NK-92 (cell line): ENCODE measurements around the gene GALE.
"Not testable (repeated sequence)": the region's sequence is repeated elsewhere in the genome, so short reads cannot be mapped to it uniquely, and the experiment has no call there.

Experiments used
- DNase-seq: peaks from one replicate; lab custom pipeline; 2025; ENCODE audit not compliant: unreplicated experiment; lab: John Stamatoyannopoulos, UW

Gene GALE

DNA sequence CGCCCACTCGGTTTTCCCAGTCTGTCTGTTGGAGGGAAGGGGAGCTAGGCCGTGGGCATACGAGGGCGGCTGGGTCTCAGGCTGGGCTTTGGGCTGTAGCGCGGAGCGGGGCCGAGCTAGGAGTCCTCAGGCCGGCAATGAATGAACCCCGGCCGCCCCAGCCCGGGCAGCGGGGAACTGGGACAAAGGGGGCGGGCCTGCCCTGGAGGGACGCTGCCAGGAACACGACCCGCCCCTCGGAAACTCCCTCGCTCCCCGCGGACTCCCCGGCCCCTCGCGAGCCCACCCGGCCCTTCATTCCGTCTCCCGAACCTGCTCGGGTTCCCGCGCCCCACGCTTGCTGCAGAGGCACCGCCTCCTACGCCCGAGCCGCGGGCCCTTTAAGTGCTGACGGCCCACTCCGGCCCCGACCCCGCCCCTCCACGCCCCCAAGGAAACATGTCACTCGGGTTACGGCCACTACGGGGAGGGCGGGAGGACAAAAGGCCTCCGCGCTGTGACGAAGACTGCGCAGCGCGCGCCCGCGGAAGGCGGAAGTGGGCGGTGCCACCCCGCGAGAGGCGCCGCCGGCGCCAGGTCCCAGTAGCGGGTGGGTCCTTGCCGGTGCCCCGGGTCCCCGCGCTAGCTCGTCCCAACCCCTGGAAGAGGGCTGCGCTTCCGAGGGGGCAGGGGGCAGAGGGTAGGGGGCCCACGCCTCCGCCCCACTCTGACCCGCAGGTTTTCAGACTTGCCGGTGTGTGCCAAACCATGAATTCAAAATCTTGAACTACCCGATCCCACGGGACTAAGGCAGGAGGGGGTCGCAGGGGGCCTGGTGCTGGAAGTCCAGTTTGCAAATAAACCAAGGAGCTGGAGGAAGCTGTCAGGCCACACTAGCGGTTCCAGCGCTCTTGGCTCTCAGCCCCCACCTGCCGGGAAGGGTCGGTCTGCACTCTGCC lies at the start of gene GALE:
Gene GALE, minus strand, starts transcription at position 355 of the 938 bp plus-strand sequence. CDS start 1,747 bp downstream, outside the sequence.
- peak; percentile 67 for DNase-seq

DNA sequence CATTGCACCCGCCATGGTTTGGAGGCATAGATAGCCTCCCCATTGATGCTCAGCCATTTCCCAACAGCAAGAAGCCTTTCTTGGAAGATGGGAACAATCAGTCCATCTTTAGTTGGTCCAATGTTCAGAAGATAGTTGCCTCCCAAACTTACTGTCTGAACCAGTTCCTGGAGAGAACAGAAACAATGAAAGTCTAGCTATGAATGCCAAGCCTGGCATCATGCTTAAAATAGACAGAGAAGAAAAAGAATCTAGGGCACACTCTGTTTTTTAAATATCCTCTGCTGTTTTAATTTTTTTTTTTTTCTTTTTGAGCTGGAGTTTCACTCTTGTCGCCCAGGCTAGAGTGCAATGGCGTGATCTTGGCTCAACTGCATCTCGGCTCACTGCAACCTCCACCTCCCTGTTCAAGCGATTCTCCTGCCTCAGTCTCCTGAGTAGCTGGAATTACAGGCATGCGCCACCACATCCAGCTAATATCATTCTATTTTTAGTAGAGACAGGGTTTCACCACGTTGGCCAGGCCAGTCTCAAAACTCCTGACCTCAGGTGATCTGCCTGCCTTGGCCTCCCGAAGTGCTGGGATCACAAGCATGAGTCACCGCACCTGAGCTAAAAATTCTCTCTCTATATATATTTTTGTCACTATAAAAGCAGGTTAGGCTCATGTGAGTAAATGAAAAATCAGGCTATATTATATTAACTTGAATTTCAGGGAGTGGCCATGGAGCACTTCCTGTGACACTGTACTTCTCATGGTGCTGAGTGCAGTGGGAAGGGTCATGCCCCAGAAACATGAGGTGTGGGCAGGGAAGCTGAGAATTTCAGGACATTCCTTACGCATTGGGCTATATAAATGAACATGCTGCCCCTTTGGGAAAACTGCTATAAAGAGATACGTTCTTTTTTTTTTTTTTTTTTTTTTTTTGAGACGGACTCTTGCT lies 48.4 kb upstream of the GALE start:
- no peak for DNase-seq

DNA sequence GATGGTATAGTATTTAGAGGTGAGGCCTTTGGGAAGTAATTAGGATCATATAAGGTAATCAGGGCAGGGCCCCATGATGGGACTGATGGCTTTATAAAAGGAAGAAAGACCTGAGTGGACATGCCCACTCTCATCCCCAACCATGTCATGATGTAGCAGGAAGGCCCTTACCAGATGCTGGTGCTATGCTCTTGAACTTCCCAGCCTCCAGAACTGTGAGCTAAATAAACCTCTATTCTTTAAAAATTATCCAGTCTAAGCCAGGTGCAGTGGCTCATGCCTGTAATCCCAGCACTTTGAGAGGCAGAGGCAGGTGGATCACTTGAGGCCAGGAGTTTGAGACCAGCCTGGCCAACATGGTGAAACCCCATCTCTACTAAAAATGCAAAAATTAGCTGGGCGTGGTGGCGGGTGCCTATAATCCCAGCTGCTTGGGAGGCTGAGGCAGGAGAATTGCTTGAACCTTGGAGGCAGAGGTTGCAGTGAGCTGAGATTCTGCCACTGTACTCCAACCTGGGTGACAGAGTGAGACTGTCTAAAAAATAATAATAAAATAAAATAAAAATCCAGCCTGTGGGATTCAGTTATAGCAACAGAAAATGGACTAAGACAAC lies 47.0 kb upstream of the GALE start:
- DNase-seq, result not testable (repeated sequence)

DNA sequence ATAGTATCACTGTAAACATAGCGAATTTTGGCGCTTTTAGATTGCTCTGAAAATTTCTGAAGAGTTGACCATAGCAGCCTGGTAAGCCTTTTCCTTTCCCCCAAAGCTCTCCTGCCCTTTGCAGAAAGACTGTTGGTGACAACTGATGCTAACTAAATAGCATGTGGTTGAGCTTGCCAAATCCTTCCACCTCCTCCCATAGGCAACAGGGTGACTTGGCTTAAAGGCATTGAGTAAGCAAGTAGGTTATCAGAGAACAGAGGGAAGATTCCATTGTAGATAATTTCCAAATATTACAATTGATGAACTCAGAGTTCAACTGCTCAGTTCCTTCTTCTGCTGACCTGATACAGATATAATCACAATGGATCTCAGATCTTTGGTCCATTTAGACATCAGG lies 44.6 kb upstream of the GALE start:
- DNase-seq, result no peak

DNA sequence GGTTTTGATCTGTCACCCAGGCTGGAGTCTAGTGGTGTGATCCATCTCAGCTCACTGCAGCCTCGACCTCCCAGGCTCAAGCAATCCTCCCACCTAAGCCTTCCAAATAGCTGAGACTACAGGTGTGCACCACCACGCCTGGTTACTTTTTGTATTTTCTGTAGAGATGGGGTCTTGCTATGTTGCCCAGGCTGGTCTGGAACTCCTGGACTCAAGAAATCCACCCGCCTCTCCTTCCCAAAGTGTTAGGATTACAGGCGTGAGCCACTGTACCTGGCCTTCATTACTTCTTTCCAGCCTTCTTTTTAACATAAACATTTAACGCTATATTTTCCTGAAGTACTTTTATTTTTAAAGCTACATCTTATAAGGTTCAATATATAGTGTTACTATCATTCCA lies 43.1 kb upstream of the GALE start:
- DNase-seq, result no peak

DNA sequence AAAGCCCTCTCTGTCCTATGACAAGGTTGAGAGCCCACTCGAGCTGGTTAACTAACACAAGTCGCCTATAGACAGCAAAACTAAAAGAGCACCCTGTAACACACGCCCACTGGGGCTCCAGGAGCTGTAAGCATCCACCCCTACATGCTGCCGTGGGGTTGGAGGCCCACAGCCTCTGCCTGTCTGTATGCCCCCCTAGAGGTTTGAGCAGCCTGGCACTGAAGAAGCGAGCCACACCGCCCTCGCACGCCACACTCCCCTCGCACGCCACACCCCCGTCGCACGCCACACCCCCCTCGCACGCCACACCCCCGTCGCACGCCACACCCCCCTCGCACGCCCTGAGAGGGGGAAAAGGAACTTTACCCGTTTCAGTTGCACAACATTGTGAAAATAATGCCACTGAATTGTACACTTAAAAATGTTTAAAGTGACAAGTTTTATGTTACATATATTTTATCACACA lies 37.9 kb upstream of the GALE start:
- peak; percentile 32 for DNase-seq

DNA sequence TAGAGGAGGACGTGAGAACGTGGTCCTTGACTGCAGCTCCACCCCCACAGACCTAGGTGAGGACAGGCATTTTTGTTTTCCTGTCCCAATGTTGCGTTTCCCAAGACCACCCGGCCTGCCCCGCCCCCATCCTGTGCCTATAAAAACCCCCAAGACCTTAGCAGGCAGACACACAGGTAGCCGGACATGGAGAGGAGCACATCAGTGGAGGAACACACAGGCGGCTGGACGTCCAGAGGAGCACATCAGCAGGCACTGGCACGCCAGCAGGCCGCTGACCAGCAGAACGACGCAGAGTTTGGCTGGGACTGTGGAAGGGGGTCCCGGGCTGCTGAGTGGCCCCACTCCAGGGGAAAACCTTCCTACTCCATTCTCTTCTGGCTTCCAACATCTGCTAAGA lies 37.4 kb upstream of the GALE start:
- no peak for DNase-seq

DNA sequence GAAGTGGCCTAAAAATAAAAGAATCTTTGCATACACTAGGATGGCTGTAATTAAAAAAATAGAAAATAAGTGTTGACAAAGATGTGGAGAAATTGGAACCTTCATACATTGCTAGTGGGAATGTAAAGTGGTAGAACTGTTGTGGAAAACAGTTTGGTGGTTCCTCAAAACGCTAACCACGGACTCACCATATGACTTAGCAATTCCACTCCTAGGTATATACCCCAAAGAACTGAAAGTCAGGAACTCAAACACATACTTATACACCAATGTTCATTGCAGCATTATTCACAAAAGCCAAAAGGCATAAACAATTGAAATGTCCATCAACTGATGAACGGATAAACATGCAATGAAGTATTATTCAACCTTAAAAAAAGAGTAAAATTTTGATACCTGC lies 35.5 kb upstream of the GALE start:
- DNase-seq, result no peak

DNA sequence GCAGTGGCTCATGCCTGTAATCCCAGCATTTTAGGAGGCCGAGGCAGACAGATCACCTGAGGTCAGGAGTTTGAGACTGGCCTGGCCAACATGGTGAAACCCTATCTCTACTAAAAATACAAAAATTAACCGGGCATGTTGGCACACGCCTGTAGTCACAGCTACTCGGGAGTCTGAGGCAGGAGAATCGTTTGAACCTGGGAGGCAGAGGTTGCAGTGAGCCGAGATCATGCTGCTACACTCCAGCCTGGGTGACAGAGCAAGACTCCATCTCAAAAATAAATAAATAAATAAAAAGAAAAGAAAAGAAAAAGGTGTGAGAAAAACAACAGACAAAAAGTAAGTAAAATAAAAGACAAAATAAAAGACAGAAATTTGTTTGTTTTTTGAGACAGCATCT lies 33.6 kb upstream of the GALE start:
- not testable (repeated sequence) for DNase-seq

DNA sequence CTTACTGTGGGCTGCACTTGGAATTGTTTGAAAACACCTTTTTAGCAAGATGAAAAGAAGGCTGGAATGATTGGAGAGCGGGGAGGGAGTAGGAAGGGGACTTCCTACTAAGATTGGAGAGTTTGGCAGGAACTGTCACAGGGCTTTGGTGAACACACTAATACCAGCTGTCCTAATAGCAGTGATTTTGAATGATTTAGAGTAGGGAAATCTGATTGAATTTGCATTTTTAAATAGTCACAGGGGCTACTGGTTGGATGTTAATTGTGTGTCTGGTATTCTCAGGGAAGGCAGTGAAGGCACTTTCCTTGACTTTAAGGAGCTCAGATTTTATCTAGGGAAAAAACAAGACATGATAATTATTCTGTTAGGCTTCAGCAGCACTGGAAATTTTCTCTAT lies 27.2 kb upstream of the GALE start:
- DNase-seq, result no peak

DNA sequence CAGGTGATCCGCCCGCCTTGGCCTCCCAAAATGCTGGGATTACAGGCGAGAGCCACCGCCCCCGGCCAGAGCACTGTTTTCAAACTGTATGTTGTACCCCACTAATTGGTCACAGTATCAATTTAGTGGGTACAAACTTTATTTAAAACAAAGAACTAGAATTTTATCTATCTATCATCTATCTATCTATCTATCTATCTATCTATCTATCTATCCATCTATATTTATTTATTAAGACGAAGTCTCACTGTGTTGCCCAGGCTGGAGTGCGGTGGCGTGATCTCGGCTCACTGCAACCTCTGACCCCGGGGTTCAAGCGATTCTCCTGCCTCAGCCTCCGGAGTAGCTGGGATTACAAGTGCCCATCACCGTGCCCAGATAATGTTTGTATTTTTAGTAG lies 26.0 kb upstream of the GALE start:
- DNase-seq, result not testable (repeated sequence)

DNA sequence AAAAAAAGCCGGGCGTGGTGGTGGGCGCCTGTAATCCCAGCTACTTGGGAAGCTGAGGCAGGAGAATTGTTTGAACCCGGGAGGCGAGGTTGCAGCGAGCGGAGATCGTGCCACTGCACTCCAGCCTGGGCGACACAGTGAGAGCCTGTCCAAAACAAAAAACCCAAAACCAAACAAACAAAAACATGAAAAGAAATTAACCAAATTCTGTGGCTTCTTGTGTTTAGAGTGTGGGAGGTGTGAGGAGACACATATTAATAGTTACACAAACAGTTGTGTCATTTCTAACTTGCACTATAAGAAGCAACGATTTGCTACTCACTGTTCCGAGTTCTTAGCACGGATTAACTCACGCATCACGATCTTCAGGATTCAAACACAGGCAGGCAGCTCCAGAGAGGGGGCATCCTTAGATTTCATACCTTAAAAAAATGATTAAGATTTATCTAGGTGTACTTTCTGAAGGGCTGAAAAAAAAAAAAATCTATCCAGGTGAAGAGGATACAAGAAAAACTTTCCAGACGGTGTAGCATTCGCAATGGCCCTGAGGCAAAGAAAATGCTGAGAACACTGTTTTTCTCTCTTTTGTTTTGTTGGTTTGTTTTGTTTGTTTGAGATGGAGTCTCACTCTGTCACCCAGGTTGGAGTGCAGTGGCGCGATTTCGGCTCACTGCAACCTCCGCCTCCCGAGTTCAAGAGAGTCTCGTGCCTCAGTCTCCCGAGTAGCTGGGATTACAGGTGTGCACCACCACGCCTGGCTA lies 25.4 kb upstream of the GALE start:
- no peak for DNase-seq

DNA sequence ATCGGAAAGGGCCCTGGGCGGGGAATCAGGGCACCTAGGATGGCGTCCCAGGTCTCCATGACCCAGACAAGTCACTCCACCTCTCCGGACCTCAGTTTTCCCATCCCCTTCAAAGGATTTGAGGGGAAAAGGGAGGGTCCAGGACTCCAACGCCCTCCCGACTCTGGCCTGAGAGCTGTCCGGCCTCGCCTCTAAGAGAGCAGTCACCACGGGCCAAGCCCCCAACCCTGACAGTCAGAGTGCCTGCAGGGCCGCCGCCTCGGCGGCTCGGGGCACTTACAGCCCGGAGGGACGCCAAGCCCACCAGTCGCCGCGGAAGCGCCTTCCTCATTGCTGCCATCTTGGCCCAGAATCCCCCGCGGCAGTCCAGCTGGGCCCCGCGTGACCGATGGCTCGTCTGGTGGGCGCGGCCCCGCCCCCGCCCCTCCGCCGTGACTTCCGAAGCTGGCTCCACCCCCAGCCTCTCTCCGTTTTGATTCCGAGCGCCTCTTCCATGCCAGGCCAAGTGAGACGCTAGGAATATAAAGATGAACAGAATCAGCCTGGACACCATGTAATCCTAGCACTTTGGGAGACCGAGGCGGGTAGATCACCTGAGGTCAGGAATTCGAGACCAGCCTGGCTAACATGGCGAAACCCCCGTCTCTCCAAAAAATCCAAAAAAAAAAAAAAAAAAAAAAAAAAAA lies 24.7 kb upstream of the GALE start, which contains the start of gene HMGCL:
Gene HMGCL, minus strand, starts transcription at position 354 of the 686 bp plus-strand sequence. Its CDS starts 14 bp downstream, at position 340.
- DNase-seq, result peak; percentile 18

DNA sequence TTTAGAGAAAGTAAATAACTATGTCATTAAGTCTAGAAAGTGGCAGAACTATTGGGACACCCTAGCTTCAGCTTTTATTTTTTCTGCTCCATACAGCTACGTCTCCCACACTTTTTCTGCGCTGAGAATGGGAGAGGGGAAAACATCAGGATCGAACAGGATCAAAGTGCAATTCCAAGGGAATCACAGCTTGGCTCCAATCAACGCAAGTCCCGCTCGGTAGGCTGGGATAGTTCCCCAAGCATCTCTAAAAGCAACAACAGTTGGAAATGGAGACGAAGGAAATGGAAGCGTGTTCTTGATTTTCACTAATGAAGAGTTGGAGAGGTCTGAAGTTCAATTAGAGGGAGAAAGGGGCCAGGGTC lies 24.1 kb upstream of the GALE start:
- DNase-seq, result no peak

DNA sequence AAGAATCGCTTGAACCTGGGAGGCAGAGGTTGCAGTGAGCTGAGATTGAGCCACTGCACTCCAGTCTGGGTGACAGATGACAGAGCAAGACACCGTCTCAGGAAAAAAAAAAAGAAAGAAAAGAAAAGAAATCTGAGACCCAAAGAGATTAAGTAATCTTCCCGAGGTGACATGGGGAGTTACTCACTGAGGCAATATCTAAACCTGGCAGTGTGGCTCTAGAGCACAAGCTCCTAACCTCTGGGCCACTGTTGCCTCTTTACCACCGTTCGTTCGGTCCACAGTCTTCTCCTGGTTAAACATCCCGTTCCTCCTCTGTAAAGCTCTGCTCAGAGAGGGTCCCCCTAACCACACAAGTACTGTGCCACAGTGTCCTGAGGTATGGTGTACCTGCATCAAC lies 23.2 kb upstream of the GALE start:
- no peak for DNase-seq

DNA sequence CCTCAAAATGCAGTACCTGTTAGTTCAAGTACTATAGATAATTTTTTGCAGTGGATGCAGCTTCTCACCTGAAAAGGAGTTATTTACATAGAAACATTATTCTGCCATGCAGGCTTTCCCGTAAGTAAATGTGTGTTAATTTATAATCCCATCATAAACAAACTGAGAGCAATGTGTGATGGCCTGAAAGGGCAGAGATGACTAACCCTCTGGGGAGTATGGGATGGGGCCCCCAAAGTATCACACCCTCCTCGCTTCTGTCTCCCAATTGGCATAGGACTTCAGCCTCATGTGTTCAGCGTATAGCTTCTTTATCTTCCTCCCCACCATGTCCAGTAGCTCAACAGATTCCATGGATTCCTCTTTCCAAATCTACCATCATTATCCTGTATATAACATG lies 17.1 kb upstream of the GALE start:
- DNase-seq, result no peak

DNA sequence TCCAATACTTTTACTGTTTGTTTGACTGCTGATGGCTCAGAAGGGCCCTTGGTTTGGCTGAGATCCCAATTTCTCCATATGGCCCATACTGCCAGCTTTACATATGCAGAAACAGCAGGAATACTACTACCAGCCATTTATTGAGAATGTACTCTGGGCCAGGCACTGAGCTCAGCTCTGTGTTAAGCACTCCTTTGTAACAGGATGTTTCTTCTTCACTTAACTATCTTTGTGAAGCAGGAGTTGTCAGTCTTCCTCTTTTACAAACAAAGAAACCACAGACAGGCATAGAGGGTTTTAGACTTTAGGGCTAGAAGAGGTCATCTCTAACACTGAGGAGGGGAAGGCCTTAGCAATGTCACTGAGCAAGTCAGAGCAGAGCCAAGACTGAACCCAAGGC lies 16.4 kb upstream of the GALE start:
- no peak for DNase-seq

DNA sequence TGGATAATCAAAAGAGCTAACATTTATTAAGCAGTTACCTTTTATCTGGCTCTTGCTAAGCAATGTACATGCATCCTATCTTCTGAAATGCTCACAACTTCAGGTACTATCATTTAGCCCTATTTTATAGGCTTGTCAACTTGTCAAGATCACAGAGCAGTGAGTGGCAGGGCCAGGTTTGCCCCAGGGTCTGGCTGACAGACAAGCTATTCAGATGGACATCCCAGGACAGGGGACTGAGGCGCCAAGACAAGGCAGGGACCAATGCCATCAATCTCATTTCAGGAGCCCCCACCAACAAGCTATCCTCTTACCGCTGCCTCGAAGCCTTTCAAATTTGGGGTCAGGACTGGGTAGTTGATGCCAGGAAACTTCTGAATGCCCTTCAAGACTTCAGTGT lies 15.8 kb upstream of the GALE start:
- DNase-seq, result no peak

DNA sequence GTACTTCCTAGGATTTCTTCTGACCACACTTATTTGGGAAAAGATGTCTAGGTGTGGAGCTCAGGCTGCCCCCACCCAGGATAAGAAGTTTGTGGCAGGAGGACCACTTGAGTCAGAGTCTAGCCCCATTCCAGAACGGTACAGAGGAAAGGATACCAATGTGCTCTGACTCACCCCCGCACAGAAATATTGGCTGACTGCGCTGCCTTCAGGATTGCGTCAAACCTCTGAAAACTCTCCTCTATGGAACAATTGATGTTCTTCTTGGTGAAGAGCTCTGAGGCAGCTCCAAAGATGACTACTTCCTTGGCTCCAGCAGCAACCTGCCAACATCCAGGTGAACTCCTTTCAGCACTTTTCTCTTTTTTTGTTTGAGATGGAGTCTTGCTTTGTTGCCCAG lies 13.5 kb upstream of the GALE start:
- no peak for DNase-seq
